ENCODE measurements around the gene PARVA.

Gene PARVA

DNA sequence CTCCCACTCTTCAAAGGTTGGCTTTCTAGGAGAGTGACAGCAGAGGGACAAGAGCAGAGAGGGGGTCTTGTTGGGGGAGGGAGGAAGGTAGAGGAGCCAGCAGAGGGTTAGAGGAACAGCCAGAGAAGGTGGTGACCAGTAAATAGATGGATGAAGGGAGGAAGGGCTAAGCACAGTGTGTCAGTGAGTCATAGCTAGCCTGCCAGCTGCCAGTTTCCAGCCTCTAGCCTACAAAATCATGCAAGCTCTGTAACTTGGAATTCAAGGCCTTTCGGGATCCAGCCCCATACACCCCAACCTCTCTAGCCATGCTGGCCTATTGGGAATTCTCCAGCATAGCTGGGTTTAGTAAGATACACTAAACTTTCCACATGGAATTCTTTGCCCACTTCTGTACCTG lies 149.4 kb downstream of the PARVA start:
- DNase-seq (ENCODE audit: low read depth in 2 of 2), result no peak

DNA sequence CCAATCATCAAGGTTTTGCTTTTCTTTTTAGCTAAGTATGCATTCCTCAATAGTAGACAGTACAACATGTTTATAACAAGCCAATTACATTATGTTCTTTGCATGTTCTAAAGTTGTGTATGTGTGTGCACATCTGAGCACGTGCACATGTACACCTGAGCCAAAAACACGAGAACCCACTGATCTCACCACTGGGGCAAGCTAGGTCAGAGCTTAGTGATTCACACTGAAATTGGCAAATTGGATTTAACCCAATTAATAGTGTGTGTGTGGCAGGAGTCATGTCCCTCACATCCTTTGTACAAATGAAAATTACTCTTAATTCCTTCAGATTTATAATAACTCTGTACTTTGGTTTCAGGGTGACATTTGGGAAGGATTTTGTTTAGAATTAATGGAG lies 151.1 kb downstream of the PARVA start:
- DNase-seq (ENCODE audit: low read depth in 2 of 2), result no peak

DNA sequence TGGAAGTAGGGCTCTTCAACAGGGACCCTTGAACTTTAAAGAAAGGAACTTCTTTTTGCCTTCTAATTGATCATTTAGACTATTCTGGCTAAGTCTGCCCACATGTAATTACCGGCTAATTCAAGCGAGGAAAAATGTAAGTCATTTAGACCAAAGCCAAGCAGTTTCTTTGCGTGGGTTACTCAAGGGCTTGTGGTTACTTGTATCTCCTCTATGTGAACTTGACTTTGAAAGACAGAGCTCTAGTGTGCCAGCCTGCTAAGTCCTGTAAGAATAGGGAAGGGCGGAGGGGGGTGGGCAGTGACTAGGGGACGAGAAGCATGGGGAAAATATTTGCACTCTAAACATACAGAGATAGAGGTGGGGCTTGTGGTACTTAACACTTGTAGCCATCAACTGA lies 151.7 kb downstream of the PARVA start:
- no peak for DNase-seq (ENCODE audit: low read depth in 2 of 2)

DNA sequence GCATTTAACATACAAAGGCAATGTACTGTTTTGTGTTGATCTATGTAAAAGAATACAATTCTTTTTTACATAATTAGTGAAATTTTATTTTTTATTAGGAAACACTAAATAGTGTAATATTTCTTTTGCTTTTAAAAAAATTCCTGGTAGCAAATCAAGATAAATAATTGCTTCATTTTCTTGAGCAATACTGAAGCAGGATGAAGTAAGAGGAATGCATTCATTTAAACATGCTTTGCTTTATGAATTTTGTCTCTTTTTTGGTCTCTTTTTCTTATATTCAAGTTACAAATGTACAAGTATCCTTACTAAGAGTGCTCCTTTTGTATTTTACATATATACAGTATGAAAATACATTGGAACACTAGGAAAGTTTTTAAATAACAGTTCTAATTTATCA lies 152.4 kb downstream of the PARVA start:
- no peak for DNase-seq (ENCODE audit: low read depth in 2 of 2)

DNA sequence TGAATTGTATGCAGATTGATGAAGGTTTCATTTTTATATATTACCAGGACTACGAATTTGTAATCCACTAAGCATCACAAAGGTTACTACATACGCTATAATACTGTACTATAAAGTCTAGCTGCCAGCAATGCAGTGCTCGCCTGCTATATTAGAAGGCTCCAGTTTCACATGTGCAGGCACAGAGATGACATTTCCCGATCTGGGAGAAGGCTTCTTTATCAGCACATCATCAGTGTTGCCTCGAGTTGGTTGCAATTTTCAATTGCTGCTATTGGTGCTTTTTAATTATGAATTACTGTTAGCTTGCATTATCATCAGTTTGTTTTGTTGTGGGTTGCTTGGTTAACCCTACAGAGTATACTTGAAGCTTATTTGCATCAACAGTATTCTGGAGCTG lies 153.6 kb downstream of the PARVA start:
- DNase-seq (ENCODE audit: low read depth in 2 of 2), result no peak

DNA sequence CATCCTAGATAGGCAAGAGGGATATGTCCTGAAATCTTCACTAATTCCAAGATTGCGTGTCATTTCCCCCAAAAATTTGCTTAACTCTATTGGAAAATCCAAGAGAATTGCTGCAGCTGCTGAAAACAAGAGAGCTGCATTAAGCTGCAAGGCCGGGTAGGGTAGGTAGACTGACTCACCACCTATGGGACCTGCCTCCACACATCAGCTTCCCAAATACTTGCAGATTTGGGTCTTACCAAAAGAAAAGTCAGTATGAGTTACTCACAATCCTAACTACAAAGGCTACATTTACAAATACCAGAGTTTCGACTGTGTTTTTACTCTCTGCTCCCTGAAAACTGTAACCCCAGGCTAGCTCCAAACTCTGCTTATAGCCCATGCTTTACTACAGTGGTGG lies 154.3 kb downstream of the PARVA start:
- DNase-seq (ENCODE audit: low read depth in 2 of 2), result no peak

DNA sequence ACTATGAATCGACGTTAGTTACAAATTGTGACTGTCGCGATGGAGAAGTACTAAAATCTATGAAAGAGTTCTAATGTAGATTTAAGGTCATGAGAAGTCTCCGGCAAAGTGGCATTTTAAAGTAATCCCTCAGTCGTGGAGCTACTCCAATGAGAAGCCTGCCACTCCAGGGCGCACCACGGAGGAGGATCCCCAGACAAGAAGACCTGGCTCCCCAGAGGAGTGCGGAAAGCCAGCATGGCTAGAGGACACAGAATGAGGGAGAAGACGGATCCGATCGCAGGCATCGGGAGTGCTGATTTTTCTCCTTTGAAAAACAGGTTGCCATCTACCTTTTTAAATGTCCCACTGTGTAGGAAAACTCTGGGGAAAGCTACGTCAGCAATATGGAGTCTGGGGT lies 155.2 kb downstream of the PARVA start:
- no peak for DNase-seq (ENCODE audit: low read depth in 2 of 2)

DNA sequence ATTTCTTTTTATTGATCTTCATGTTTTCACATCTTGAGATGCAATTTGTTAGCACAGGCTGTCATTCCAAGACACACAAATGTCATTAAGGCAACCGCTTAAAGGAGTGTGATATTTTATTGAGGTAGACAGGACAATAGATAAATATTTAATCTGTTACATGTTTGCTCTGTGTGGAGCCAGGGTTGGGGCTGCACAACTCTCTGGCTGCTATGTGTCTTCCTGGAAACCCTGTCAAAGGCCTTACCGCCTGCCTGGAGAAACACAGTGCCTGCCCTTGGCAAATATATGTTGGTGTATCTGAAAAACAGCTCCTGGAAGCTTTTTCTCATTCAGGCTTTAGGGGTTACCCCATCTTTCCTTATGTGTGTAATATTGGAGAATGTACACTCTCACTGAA lies 157.2 kb downstream of the PARVA start:
- no peak for DNase-seq (ENCODE audit: low read depth in 2 of 2)

DNA sequence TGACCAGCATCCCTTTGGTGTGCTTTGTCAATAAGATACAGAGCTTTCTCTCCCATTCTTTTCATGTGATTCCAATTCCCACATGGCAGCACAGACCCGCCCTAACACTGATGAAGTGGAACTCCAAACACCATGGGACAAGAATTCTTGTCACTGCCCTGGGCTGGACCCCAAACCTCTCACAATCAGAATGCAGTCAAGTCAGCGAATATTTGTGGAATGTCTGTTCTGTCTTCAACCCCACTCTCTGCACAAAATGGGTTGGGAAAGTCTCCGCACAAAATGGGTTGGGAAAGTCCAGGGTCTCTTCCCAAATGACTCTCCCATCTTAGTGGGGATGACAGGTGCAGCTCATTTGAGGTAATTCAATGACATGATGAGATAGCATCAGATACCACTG lies 157.9 kb downstream of the PARVA start:
- DNase-seq (ENCODE audit: low read depth in 2 of 2), result no peak

DNA sequence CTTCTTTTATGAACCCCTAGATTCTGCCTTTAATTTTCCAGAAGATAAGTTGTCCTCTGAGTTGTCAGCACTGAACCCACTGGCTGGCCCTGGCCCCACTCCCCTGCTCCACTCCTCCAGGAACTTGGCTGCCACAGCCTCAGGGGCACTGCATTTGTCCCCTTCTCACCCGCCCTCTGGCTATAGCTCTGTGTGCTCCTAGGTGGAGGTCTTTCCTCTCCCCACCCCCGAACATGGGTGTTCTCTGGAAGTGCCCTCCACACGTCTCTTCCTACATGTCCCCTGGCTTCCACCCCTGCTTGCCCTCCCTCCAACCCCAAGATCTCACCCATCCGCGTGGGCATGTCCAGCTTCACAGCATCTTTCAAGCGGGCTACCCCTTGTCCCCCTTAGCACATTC lies 159.2 kb downstream of the PARVA start:
- DNase-seq (ENCODE audit: low read depth in 2 of 2), result no peak

DNA sequence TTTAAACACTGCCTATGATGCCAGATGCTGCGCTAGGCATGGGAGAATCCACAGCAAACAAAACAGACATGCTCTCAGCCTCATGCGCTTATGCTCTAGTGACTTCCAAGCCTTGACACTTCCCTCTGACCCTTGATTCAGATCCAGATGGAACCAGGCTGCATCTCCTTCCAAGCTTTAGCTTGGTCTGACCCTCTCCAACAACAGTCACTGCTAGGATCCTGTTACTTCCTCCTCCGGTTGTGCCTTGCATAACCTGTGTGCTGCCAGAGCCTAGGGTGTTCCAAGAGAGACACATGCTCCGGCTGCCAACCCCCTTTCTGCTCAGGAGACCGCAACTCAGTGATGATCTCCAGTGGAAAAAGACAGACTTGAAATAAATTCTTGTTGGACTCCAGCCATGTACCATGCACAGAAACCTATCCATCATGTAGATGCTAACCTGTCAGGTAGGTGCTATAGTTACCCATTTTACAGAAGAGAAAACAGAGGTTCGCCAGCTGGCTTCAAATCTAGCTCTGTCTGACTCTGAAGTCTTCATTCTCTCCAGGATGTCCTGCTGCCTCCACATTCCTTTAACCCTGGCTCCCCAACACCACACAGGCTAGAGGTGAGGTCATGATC lies 160.5 kb downstream of the PARVA start:
- DNase-seq (ENCODE audit: low read depth in 2 of 2), result no peak

DNA sequence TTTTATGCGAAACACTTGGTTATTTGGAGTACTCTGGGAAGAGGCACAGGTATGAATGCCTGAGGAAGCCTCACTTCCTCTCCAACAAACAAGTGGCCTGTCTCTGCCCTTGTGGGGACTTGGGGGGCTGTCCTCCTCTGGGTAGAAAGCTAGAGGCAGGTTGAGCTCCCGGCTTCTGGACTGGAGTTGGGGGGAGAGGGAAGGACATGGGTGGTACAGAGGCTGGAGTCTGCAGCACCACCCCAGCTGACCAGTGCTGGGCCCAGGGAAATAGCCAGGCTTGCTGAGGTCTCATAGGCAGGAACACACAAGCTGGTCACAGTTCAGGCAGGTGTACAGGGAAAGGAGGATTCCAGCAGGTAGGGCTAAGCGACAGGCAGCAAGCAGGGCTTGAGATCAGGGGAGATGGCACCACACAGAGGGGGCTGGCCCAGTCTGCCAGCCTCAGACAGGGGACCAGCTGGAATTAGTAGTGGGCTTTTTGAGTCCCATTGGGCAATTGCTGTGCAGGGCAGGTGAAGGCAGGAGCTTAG lies 161.6 kb downstream of the PARVA start:
- no peak for DNase-seq (ENCODE audit: low read depth in 2 of 2)

DNA sequence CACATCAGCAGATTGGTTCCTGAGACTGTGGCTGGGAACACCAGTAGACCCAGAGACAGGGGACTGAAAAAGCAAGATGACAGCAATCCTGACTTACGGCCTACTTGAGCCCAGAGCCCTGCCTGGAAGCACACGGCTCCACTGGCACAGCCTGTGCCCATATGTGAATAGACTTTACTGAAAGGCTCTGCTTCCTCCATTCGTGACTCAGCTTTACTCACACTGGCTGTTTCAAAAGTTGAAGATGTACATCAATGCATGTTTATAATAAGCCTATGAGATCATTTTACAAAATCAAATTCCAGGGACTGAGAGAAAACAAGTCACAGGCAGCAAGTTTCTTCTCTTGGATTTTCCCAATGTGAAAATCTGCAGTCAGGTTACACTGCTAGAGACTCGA lies 162.2 kb downstream of the PARVA start:
- no peak for DNase-seq (ENCODE audit: low read depth in 2 of 2)

DNA sequence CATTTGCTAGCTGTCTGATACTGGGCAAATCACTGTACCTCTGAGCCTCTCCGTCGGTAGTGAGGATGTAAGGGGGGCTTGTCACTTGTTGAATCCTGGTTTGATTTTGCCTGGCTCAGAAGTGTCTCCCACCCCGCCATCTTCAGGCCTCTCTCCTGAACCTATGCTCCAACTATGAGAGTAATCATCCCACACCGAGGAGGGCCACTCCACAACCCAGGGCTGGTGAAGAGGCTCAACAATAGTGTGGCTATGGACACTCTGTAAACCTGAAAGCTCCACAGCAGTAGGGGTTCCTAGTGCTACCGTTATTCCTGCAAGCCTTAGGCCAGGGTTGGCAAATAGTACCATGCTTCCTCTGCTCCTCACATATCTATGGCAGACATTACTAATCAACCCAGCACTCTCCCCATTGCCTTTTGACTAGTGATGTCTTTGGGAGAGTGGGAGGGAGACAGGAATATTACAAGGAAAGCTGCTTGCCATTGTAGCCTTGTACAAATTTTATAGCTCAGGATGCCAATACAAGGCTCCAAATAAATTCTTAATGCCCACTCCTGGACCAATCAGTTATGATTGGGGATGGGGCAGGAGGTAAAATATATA lies 162.8 kb downstream of the PARVA start:
- DNase-seq (ENCODE audit: low read depth in 2 of 2), result no peak

DNA sequence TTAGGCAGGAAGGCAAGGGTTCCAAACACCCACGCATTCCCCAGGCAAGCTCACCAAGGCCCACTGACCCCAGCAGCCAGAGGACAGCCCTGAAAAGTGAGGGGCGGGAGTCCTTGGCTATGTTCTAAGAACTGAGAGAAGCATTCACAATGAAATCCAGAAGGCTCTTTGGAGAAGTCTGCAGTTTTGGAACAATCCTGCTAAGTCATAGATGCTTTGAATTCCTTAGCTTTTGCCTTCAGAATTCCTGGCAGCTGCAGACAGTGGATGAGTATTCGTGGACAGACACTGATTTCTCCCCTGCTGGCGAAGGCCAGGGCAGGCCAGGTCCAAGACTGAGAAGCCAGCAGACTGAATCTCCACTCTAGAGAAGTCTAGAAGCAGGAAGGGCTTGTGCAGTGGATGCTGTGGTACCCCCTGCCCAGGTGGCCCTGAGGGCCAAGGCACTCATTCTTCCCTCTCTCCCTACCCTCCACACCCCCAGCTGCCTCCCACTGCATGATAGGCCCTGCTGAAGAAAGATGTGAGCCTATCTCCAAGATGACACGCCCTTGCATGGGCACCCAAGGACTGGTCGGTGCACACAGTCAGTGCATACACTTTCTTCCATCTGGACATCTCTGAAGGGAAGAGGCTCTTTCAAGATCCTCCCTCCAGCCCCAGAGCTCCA lies 163.7 kb downstream of the PARVA start:
- no peak for DNase-seq (ENCODE audit: low read depth in 2 of 2)

DNA sequence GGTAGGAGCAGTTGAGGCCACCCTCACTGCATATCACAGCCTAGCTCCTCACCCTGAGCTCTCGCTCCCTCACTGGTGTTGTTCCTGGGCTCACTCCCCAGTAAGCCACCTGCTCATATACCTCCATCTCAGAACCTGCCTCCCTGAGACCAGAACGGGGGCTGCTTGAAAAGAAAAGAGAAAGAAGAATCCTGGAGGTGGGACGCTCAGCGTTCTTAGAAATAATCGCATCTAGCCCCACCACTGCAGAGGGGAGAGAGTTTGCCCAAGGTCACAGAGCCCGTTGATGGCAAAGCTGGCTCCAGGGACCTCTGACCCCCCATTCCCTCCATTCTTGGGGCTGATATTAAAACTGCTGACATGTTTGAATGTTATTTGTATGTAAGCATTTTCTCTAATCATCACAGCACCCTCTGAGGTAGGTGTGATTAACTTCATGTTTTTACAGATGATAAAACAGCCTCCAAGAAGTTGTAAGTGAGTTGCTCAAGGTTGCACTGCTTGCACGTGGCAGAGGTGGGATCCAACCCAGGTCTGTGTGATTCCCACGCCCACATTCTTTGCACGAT lies 164.3 kb downstream of the PARVA start:
- DNase-seq (ENCODE audit: low read depth in 2 of 2), result no peak

DNA sequence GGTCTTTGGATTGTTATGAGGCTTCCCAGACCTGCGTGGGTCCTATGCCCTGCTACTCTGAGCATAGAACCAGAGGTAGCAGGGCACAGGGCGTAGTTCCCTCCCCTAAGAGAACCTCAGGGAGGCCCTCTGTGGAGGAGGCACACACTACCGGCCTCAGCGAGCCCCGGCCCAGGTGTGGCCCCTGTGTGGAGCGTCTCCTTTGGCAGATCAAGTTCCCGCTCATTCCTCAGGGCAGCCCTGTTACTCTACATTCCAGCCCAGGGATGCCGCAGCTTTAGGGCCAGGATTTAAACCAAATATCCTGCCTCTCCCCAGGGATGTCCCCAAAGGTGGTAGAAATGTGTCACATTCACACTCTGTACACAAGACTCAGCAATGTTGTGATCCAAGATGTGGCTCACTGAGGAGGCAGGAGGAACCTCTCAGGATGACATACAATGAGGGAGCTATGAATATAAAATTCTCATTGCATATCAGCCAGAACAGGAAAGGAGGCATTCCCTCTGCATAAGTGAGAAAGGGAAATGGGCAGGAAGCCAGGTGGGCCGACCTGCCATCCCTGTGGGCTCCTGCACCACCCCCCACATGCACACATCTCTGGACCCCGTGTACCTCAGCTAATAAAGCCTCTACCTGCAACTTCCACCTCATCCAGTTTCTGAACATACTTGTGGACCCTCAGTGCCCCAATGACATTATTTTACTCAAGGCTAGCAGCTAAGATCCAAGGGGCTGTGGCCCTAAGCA lies 165.0 kb downstream of the PARVA start:
- no peak for DNase-seq (ENCODE audit: low read depth in 2 of 2)

DNA sequence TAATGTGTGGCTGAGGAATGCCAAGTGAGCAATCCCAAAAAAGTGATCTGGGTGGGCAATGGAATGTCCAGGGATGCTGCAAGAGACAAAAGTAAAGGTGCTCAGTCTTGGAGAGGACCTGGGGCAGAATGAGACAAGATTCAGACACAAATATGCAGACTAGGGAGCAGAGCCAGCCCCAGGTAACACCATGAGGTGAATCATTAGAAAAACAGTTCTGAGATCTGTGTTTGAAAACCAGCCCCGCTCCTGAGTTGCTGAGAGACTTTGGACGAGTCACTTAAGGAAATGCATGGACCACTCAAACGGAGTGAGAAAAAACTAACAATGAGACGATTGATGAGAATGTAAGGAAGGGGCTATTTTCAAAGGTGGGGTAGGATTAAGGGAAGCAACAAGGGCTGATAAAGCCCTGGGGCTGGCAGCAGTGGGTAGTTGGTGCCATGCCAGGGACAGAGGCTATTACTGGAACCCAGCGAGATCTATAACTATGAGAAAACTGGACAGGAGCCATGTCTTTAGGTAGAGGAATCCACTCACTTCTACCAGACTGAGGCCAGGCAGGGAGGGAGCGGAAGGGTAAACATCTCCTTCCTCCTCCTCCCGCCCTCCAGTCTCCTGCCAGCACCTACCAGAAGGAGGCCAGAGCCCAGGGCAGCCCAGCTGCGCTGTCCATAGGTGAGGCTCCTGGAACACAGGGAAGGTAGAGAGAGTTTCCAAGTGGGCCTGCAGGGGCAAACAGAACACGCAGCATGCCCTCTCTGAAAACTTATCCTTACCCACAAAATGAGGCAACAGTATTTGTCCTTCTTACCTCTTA lies 166.4 kb downstream of the PARVA start:
- no peak for DNase-seq (ENCODE audit: low read depth in 2 of 2)

DNA sequence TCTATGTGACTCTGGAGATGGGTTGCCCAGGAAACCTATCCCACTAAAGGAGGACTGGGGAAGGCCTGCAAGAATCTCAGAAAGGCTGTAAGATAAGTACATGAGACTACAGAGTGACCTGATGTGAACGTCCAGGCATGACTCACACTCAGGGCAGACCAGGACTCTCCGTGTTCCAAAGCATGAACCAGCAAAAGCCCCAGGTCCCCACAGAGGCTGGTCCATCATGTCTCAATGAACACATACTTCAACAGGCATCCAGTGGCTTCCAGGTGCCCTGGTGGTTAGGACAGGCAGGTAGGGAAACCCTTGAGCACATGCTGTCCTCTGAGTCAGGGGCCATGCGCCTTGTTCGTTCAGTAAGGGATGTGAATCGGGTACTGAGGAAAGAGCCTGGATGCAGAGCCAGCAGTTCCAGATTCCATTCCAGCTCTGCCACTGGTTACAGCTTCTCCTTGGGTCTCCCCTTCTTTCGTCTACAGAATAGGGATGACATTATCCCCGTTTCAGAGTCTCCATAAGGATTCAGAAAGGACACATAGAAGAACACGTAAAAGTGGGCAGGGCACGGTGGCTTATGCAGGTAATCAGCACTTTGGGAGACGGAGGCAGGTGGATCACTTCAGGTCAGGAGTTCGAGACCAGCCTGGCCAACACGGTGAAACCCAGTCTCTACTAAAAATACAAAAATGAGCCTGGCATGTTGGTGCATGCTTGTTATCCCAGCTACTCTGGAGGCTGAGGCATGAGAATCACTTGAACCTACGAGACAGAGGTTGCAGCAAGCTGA lies 167.8 kb downstream of the PARVA start:
- DNase-seq (ENCODE audit: low read depth in 2 of 2), result no peak

DNA sequence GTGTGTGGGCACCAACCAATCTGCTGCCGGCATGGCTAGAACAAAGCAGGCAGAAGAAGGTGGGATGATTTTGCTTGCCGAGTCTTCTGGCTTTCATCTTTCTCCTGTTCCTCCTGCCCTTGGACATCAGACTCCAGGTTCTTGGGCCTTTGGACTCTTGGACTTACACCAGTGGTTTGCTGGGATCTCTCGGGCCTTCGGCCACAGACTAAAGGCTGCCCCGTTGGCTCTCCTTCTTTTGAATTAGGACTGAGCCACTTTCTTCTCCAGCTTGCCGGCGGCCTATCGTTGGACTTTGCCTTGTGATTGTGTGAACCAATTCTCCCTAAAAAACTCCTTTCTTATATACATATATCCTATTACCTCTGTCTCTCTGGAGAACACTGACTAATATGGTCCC lies 168.8 kb downstream of the PARVA start:
- DNase-seq (ENCODE audit: low read depth in 2 of 2), result no peak

DNA sequence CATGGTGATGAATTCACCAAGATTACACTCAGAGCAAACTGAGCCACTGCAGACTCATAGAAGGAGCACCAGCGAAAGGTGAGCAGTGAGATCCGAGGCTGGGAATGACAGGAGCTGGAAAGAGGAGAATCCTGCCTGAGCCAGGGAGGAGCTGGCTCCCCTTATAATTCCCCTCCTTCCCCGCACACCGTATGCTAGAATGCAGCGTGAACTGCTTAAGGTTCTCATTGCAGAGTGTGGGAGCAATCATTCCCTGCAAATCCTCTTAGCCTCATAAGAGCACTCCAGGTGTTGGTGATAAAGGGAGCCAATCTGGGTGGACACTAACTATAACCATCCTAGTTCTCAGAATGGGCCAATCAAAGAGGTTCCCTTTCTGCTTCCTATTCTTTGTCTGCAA lies 169.3 kb downstream of the PARVA start:
- DNase-seq (ENCODE audit: low read depth in 2 of 2), result no peak
